Fibroblast of skin of right biceps (primary cell): ENCODE data around the gene ADH1B.
"Not testable (repeated sequence)": the region's sequence is repeated elsewhere in the genome, so short reads cannot be mapped to it uniquely, and the experiment has no call there.

Source experiments
- DNase-seq: peaks from one replicate; pipeline ENCODE4 v3.0.0-alpha.2; 2013

ADH1B gene

DNA sequence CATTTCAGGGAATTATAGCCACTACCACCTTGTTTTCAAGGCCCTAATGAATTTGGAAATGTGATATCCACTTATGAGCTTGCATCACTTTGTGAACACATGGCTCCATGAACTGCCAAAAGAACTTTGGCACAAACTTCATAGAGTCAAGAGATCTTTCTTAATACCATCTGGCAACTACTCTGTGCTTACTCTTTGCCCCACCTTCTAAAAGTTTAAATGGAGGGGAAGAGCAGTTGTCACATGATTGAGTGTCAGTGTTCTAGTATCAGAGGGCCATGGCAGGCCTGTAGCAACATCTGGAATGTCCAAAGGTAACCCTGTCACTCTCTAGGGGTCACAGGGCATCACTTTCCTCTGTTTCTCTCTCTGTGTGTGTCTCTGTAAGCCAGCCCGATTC, 2.6 kb upstream of the ADH1B start:
- DNase-seq, result no peak

DNA sequence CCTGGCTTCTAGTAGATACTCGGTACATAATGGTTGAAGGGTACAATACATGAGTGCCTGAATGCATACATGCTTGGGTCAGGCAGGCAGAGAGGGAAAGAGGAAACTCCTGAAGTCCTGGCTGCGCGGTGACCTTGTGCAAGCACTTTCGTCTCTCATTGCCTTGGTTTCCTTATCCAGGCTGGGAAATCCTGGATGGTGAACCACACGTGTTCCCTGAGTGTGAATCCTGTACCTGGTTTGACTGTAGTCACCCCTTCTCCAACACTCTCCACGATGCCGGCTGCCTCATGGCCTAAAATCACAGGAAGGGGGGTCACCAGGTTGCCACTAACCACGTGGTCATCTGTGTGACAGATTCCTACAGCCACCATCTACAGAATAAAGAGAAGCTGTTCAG, 3.4 kb downstream of the ADH1B start:
- DNase-seq, result not testable (repeated sequence)

DNA sequence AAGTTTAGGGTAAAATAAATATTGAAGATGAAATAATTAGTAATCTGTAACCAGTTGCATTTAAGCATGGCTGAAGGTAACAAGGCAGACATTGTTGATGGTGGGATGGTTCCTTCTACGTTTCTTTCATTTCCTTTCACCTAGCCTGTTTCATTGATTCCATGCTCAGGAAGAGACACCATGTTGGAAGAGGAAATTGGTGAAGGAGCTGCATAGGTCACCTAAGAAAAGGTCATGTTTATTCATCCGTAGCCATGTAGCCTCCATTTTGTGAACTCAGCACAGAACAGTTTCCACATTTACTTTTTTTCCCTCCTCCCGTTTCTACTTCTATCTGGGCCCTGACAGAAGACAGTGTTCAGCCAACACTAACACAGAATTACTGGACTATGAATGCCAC, 3.8 kb downstream of the ADH1B start:
- no peak for DNase-seq

DNA sequence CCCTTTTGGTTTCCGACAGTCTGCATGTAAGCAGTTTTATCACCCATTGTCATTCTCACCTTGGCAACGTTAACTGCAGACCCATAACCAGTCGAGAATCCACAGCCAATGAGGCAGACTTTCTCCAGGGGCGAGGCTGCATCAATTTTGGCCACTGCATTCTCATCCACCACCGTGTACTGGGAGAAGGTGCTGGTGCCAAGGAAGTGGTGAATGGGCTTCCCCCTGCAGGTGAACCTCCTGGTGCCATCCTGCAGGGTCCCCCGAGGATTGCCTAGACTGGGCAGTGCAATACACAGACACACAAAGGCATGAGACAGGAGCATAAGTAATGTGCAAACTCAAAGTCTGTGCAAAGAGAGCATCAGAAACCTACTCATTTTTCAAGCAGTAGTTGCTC, 5.4 kb downstream of the ADH1B start:
- no peak for DNase-seq

- no peak for DNase-seq
Measured at GRCh38 chr4:99314211-99314610, 7.0 kb downstream of the ADH1B start.

DNA sequence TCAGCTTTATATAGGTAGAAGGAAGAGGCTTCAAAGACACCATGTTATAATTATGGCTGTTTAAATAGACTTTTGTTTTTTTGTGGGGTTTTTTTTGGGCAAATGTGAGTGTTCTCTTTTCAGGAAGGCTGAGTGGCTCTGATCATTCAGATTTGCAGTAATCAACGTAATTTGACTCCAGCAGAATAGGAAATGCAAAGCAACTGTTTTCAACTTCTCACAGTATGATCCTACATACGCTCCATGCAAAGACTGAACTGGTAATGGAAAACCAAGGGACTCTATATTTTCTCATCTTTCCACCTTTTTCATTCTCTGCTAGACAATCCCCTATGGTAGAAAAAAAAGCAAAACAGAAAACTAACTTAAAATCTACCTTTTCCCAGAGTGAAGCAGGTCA, 10.8 kb downstream of the ADH1B start:
- DNase-seq, result no peak

GRCh38 chr4:99305638-99306400, 15.4 kb downstream of the ADH1B start:
- DNase-seq, result no peak

GRCh38 chr4:99301376-99302164, 19.6 kb downstream of the ADH1B start:
- peak; percentile 16 for DNase-seq

GRCh38 chr4:99300934-99301333, 20.3 kb downstream of the ADH1B start:
- peak; percentile 89 for DNase-seq

DNA sequence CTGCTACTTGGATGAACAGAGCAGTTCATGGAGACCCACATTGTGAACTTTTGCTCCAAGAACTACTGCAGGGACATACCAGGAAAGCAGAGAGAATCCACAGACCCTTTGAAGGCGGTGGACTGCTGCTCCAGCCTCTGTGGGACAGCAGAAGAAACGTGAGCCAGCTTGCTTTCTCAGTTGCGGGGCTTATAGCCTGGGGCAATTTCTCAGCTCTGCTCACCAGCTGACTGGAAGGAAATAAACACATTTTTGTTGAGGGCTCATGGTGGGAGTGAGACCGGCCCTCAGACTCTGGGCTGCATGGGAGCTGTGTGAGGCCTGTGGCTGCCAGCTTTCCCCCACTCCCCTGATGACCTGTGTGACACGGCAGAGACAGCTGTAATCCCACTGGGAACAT, 27.8 kb downstream of the ADH1B start:
- DNase-seq, result no peak

DNA sequence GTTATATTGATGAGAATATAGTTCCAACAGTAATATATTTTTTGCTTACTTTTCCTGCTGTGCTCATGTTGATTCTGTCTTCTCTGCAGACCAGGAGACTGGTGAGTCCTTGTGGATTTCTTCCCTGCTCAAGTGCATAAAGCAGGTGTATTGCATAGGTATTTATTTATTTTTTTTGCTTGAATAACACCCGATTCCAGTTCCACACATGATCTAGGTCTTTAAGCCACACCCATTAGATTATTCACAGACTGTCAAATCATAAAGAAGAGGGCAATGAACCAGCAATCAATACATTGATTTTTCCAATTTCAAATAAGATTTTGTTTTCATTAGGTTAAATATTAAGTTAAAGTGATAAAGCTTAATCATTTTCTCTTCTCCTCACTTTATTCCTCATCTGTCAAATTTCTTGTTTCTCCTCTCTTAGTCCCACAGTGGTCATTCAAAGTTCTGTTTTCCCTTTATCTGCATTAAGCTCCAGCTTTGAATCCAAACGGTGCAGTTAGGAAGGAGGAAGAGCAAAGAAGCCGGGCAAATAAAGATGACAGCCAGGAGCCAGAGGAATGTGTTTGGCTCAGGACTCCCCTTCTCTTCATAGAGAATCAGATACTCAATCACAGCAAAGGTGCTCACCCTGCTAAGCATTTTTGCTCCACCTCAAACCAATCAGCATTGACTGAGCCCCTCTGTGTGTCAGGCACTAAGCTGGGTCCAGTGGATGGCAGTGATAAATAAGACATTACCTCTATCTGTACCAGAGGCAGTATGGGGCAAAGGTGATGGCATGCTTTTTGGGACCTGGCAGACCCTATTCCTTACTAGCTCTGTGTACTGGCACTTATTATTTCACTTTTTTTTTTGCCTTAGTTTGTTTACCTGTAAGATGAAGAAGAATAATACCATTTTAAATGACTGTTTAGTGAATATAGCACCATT, 30.1 kb downstream of the ADH1B start, which contains the start of gene ADH1A:
ADH1A (minus strand) TSS at position 138 of the 939 bp plus-strand sequence; CDS start at position 67, 71 bp downstream.
- no peak for DNase-seq

DNA sequence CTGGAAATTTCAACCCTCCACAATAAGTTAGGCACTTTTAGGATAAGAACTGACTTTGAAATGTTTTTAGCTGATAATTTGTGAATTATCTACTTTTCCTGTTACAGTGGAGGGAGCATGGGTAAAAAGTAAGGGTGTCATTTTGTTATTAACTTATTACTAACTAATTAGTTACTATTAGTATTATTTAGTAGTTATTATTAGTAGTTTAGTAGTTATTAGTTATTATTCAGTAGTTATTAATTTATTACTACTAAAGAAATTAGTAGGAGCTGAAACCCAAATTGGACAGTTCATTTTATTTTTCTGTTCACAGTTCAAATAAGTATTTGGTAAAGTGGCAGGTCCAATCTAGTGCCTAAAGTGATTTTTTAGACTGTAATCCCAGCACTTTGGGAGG, 35.8 kb downstream of the ADH1B start:
- DNase-seq, result no peak

DNA sequence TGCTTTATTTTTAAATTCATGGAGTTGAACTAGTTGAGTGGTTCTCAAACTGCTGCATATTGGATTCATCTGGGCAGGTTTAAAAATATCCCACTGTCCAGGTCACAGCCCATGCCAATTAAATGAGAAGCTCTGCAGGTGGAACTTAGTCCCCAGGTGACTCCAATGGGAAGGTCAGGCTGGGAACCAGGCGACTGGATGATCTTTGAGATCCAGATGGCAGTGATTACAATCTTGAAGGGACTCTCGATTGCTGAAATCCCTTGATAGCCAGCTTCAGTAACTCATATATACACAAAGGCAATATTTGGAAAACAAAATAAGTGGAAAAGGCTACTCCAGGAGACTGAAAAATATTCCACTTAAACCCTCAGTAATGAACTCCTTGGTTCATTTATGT, 38.5 kb downstream of the ADH1B start:
- DNase-seq, result no peak

DNA sequence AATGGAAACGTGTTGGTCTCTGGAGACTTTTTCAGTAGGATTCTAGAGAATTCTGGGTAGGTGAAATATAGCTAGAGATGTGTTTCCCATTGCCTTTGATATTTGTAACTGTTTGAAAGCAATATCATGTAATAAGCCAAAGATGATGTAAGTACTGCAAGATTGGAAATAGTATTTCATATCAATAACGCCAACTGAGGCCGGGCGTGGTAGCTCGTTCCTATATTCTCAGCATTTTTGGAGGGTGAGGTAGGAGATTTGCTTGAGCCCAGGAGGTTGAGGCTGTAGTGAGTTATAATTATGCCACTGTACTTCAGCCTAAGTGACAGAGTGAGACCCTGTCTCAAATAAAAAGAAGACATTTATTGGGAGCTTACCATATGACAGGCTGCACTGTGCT, 39.9 kb downstream of the ADH1B start:
- DNase-seq, result no peak

DNA sequence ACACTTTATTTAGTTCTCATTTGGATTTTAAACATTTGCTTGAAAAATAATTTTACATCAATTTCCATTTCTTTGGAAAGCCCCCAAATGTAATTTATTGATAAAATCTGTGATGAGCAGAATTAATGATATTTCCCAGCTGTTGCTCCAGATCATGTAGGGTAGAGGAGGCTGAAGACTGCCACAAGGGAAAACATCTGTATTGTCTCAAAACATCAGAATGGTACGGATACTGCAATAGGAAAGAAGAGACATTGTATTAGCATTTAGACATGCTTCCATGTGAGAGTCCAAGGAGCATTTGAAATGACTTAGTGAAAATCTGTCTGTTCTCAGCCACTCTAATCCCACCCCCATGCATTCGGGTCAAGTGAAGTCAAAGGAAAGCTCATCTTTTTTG, 44.8 kb downstream of the ADH1B start:
- no peak for DNase-seq

GRCh38 chr4:99275885-99276284, 45.3 kb downstream of the ADH1B start:
- no peak for DNase-seq

GRCh38 chr4:99275050-99275449, 46.2 kb downstream of the ADH1B start:
- no peak for DNase-seq

- DNase-seq, result no peak
Measured at GRCh38 chr4:99273704-99274103, 47.5 kb downstream of the ADH1B start.

GRCh38 chr4:99264927-99265326, 56.3 kb downstream of the ADH1B start:
- DNase-seq, result no peak
